GM23338 (cell line): Measurements from ENCODE around the gene DXO.
"Not testable (repeated sequence)": the region's sequence is repeated elsewhere in the genome, so short reads cannot be mapped to it uniquely, and the experiment has no call there.

Experiments
- CREB1 ChIP-seq: fragments of 250-450 bp; sonication (Bioruptor Pico); IDR thresholded peaks from 2 replicates; pipeline ENCODE4 v1.5.0; 2020; ENCODE audit warnings: low read depth, mild to moderate bottlenecking, moderate library complexity
- CTCF ChIP-seq, 2 experiments: fragments of 200-600 bp in 1 of 2; sonication (generic) in 1 of 2; conservative IDR thresholded peaks; 2 replicates each; pipeline versions ENCODE4 v1.5.1 to v1.6.1; 2016 to 2017; ENCODE audit warnings: antibody characterized with exemption in 2 of 2, low read depth in 2 of 2, mild to moderate bottlenecking in 2 of 2, moderate library complexity in 1 of 2
- ETS1 ChIP-seq: IDR thresholded peaks from 2 replicates; pipeline ENCODE4 v1.6.1; 2016; ENCODE audit warnings: antibody characterized with exemption
- EZH2 ChIP-seq: fragments of 200-600 bp; sonication (generic); IDR thresholded peaks from one replicate; pipeline ENCODE4 v1.8.0; 2017; ENCODE audit warnings: antibody characterized with exemption, mild to moderate bottlenecking, low read depth; ENCODE audit not compliant: unreplicated experiment
- EZH2phosphoT487 ChIP-seq: fragments of 200-600 bp; sonication (generic); IDR thresholded peaks from one replicate; pipeline ENCODE4 v1.8.1; 2018; ENCODE audit warnings: antibody characterized with exemption; ENCODE audit not compliant: unreplicated experiment
- JUNB ChIP-seq: IDR thresholded peaks from one replicate; pipeline ENCODE4 v1.6.1; 2016; ENCODE audit warnings: antibody characterized with exemption; ENCODE audit not compliant: unreplicated experiment
- NANOG ChIP-seq: IDR thresholded peaks from 2 replicates; pipeline ENCODE4 v1.6.1; 2016; ENCODE audit warnings: antibody characterized with exemption, borderline replicate concordance
- POLR2AphosphoS5 ChIP-seq: IDR thresholded peaks from 2 replicates; pipeline ENCODE4 v1.6.1; 2016; ENCODE audit warnings: antibody characterized with exemption, low read depth
- REST ChIP-seq: IDR thresholded peaks from one replicate; pipeline ENCODE4 v1.6.1; 2018; ENCODE audit warnings: antibody characterized with exemption; ENCODE audit not compliant: unreplicated experiment
- STAT1 ChIP-seq: IDR thresholded peaks from one replicate; pipeline ENCODE4 v1.6.1; 2016; ENCODE audit warnings: antibody characterized with exemption; ENCODE audit not compliant: unreplicated experiment
- ZNF114 ChIP-seq: fragments of 250-450 bp; sonication (Bioruptor Pico); IDR thresholded peaks from 2 replicates; pipeline ENCODE4 v1.5.0; 2020; ENCODE audit warnings: mild to moderate bottlenecking, moderate library complexity
- ZNF331 ChIP-seq: fragments of 250-450 bp; sonication (Bioruptor Pico); IDR thresholded peaks from 2 replicates; pipeline ENCODE4 v1.5.0; 2020; ENCODE audit warnings: low read depth, mild to moderate bottlenecking, moderate library complexity
- ZNF462 ChIP-seq: fragments of 250-450 bp; sonication (Bioruptor Pico); IDR thresholded peaks from 2 replicates; pipeline ENCODE4 v1.5.0; 2020; ENCODE audit warnings: mild to moderate bottlenecking, moderate library complexity

- TF ChIP-seq EZH2; ZNF331 (CRISPR knock-in tag); NANOG; CTCF (conservative IDR thresholded peaks at IDR 0.05; ENCODE audit: low read depth in 2 of 2); POLR2AphosphoS5; JUNB; EZH2phosphoT487; REST; ZNF114 (CRISPR knock-in tag); ZNF462 (CRISPR knock-in tag); STAT1; CREB1; ETS1: not testable (repeated sequence)
These were observed 9.1 kb upstream of the DXO start for GRCh38 chr6:31980998-31981397.
